GM19099 (cell line): ENCODE measurements around the gene ZNRF3.

Experiments
- POLR2A ChIP-seq: IDR thresholded peaks from 3 replicates; pipeline ENCODE4 v1.6.1; 2011; ENCODE audit warnings: low read depth; ENCODE audit not compliant: insufficient read length; ENCODE audit errors: extremely low read depth

ZNRF3 gene

GRCh38 chr22:29072979-29073617 lies 189.7 kb downstream of the ZNRF3 start, which contains the start of gene KREMEN1:
Gene KREMEN1 (plus strand): TSS chr22:29073035. CDS start chr22:29073131, 96 bp downstream.
- TF ChIP-seq POLR2A: no peak

GRCh38 chr22:29073618-29074275 lies 190.4 kb downstream of the ZNRF3 start:
- TF ChIP-seq POLR2A: no peak

- TF ChIP-seq POLR2A: no peak
Measured at GRCh38 chr22:29074276-29074772, 191.0 kb downstream of the ZNRF3 start.

GRCh38 chr22:29078036-29078868 lies 194.9 kb downstream of the ZNRF3 start:
- no peak for TF ChIP-seq POLR2A

- no peak for TF ChIP-seq POLR2A
Measured at GRCh38 chr22:29078869-29079207, 195.5 kb downstream of the ZNRF3 start.

- TF ChIP-seq POLR2A: no peak
Measured at GRCh38 chr22:29079218-29079901, 196.0 kb downstream of the ZNRF3 start.

GRCh38 chr22:29080106-29080975 lies 197.0 kb downstream of the ZNRF3 start:
- TF ChIP-seq POLR2A: no peak

GRCh38 chr22:29081517-29082236 lies 198.3 kb downstream of the ZNRF3 start:
- TF ChIP-seq POLR2A: no peak

GRCh38 chr22:29082826-29083545 lies 199.6 kb downstream of the ZNRF3 start:
- TF ChIP-seq POLR2A: no peak

- TF ChIP-seq POLR2A: no peak
Measured at GRCh38 chr22:29083933-29084591, 200.7 kb downstream of the ZNRF3 start.

GRCh38 chr22:29087012-29087411 lies 203.6 kb downstream of the ZNRF3 start:
- no peak for TF ChIP-seq POLR2A

GRCh38 chr22:29088809-29089208 lies 205.4 kb downstream of the ZNRF3 start:
- no peak for TF ChIP-seq POLR2A
